IPS-18c (cell line): ENCODE results near the gene PPL.
A peak's percentile ranks its signal among the peaks of the same experiment; 100 is the strongest.

Experiments
- H3K4me3 ChIP-seq: 2 replicates; pipeline ENCODE4 v1.7.0; 2013; ENCODE audit warnings: low read depth, mild to moderate bottlenecking, low read length, moderate library complexity; ENCODE audit not compliant: insufficient read depth
- H3K9me3 ChIP-seq: one replicate; pipeline ENCODE4 v1.6.1; 2013; ENCODE audit warnings: mild to moderate bottlenecking, low read length, moderate library complexity; ENCODE audit not compliant: control insufficient read depth, insufficient read depth

The PPL gene

DNA sequence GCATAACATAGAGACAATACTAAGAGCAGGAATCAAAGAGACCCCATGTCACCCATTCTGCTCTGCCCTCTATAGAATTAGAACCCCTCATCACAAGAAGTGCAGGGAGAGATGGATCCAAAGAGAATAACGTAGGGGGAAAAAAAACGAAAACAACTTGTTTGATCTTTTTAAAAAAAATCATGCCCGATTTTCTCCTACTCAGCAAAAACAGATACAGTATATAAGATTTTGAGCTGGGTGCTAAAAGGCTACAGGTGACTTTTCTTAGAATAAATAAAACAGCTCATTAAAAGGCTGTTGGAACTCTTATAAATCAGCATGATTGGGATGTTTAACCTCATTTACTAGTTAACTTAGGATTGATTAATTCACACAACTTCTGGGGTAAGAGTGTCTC lies 72.2 kb downstream of the PPL start:
- H3K9me3 ChIP-seq = peaks cover 3% of the 10 kb centered on the region
- no peak overlapping the region for H3K4me3 ChIP-seq

DNA sequence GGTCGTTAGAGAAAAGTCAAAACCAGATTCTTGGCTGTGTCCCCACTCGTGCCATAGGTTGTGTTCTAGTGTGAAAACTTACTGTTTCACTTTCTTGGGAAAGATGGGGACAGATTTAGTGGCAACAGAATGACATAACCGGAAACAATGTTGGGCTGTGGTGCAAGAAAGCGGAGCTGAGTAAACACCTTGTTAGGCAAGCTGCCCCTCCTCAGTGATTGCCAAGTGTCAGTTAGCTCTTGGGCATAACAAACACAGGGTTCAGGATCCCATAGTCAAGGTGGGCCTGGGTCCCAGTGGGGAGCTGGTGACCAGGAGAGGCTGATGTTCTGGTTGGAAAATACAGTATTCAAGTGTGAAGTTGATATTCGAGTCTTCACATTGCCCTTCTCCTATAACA lies 74.3 kb downstream of the PPL start:
- no peak overlapping the region for H3K4me3 ChIP-seq
- H3K9me3 ChIP-seq = peaks cover 3% of the 10 kb centered on the region

DNA sequence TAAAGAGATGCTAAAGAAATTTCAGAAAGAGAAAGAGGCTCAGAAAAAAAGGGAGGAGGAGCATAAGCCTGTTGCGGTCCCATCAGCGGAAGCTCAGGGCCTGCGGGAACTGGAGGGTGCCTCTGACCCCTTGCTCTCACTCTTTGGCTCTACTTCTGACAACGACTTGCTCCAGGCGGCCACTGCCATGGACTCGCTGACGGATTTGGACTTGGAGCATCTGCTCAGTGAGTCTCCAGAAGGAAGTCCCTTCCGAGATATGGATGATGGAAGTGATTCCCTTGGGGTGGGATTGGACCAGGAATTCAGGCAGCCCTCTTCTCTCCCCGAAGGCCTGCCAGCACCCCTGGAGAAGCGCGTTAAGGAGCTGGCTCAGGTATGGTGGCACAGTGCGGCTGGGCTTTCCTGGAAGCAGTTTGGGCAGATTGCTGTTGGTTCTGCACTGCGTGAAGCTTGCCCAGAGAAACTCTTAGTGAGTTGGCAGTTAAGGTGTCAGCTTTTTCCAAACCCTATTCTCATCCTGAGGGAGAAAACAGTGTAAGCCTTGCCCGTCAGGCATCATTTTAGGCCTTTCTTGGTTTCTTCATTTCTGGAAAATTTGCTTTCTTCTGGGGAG lies 76.1 kb downstream of the PPL start:
- Histone ChIP-seq H3K9me3 (peaks cover 3% of the 10 kb centered on the region), H3K4me3 (no peak overlapping the region)

DNA sequence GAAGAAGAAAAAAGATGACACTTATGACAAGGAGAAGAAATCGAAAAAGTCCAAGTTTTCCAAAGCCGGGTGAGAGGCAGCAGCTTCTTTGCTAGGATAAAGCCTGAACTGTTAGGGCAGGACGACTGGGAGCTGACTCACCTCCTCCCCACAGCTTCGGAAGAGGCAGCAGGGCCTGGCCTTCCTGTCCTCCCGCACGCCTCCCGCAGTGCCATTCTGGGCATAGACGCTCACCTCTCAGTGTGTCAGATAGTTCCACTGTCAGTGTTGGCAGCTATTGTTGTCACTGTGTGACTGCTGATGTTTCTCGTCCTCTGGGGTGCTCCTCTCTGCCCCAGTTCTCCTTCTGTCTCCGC lies 77.1 kb downstream of the PPL start:
- no peak overlapping the region for H3K4me3 ChIP-seq
- peaks cover 3% of the 10 kb centered on the region for H3K9me3 ChIP-seq

DNA sequence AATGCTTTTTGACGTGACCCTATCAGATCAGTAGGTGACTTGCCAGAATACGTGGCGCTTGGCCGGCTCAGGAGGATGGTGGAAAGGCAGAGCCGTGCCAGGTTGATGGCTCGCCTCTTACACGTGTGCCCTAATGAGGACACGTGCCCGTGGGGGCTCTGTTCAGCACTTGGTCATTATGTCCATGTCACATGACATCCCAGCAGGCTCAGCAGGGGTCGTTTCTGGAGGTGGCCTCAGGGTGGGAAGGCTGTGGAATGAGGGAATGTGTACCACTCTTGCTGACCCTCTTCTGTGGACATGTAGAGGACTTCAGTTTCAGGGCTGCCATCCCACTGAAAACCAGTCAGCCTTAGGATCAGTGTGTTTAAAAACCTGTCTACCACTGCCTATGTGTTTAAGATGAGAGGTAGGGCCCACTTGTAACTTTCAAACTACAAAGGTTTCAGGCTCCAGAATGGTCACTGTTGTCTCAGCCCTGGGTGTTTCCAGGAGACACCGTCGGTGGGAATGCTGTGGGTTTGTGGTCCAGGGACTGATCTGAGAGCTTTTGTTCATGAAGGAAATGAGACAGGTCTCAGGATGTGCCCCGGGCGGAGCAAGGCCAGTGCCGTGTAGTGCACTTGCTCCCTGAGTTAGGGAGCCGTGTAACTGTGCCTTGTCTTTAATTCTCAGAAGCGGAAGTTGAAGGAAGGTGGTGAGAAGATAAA lies 77.6 kb downstream of the PPL start:
- Histone ChIP-seq H3K4me3 (no peak overlapping the region), H3K9me3 (peaks cover 3% of the 10 kb centered on the region)

DNA sequence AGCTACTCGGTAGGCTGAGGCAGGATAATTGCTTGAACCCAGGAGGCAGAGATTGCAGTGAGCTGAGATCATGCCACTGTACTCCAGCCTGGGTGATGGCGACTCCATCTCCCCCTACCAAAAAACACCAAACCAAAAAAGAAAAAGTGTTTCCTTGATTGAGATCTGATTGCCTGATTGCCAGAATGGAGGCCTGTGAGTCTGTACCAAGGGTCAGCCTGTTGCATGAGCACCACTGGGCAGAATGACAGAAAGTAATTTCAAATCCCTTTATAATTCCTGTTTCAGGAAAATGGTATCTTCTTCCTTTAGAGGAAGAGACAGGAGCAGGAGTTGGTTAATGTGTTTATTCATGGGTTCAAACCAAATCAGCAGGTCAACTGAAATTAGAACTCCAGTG lies 81.1 kb downstream of the PPL start:
- H3K4me3 ChIP-seq = no peak overlapping the region

DNA sequence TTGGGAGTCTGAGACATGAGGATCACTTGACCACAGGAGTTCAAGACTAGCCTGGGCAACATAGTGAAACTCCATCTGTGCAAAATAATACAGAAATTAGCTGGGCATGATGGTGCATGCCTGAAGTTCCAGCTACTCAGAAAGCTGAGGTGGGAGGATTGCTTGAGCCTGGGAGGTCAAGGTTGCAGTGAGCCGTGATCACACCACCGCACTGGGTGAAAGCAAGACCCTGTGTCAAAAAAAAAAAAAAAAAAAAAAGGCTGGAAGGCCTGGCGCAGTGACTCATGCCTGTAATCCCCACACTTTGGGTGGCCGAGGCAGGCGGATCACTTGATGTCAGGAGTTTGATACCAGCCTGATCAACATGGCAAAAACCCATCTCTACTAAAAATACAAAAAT lies 81.6 kb downstream of the PPL start:
- Histone ChIP-seq H3K4me3 (no peak overlapping the region), H3K9me3 (no peaks in the 10 kb centered on the region)

More for the DNA sequence above, 81.1 kb downstream of the PPL start:
- no peaks in the 10 kb centered on the region for H3K9me3 ChIP-seq

DNA sequence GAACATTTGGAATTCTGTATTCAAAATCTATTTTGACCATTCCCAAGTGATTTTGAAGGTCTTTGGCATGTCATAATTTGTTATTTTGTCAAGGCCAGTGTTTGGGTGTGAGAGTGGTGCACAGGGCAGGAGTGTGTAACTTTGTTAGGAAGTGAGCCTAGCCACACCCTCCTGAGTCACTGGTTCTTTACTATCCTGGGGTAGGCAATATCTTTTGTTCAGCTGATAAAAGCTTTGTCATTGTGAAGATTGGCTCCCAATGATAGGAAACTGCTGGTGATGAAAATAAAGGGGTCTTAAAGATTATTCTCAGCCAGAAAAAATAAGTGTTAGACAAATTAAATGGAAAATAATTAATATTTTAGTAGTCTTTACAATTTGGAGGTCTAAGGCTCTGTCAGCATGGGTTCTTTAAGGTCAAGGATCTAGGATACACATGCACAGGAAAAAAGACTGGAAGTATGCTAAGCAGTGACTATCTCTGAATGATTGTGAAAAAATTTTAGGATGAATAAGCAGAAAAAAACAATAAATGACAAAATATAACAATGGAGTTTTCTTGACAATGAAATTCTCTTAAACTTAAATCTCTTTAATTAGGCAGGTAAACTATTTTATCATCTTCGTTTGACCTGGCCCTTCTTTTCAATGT lies 84.6 kb downstream of the PPL start:
- H3K9me3 ChIP-seq = no peaks in the 10 kb centered on the region
- H3K4me3 ChIP-seq = no peak overlapping the region

DNA sequence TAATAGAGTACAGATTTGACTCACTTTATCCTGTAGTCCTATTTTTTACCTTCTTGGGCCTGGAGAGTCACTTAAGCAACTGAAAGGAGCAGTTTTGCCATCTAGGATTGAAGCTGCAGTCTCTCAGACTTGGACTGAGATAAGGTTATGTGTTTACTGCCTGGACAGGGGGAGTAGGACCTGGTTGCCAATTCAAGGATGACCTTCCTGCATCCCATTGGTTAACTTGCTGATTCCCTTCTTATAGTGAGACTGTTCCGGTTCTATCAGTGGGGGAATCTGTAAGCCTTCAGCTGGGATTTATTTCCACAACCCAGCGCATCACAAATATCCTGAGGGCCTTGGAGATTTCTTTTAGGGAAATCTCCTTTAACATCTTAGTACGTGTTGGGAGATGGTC lies 86.7 kb downstream of the PPL start:
- H3K9me3 ChIP-seq = no peaks in the 10 kb centered on the region
- H3K4me3 ChIP-seq = no peak overlapping the region

DNA sequence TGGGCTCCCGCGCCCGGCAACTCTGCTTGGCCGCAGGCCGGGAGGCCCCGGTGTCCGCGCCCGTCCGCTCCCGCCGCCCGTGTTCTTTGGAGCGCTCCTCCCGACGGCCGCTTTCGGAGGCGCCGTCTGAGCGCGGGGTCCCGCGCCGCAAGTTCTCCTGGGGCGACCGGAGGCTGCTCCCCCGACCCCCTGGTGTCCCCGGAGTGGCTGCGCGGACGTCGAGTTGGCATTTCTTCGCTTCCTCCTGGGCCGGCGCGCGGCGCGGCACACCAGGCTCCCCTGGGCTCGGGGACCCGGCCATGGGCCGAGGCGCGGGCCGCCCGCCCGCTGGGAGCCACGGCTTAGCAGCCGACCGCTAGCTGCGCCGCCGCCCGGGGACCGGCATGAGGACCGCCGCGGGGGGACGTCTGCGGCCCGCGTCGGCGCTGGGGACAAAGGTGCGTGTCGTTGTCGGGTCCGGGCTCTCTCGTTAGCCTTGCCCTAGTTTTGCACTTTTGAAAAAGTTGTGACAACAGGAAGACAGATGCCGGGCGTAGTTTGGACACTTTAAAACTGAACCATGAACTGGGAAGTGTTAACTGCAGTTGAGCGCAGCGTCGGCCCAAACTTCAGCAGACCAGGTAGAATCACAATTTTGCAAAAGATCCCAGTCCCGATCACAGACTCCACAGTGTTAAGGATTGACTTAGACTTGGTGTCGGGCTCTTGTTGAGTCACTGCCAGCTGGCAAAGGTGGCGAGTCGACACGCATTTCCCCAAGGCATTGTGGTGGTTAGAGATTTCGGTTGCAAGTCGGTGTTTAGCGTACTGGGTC lies 89.0 kb downstream of the PPL start:
- Histone ChIP-seq H3K4me3 (peak overlapping the region; percentile 95), H3K9me3 (no peaks in the 10 kb centered on the region)

DNA sequence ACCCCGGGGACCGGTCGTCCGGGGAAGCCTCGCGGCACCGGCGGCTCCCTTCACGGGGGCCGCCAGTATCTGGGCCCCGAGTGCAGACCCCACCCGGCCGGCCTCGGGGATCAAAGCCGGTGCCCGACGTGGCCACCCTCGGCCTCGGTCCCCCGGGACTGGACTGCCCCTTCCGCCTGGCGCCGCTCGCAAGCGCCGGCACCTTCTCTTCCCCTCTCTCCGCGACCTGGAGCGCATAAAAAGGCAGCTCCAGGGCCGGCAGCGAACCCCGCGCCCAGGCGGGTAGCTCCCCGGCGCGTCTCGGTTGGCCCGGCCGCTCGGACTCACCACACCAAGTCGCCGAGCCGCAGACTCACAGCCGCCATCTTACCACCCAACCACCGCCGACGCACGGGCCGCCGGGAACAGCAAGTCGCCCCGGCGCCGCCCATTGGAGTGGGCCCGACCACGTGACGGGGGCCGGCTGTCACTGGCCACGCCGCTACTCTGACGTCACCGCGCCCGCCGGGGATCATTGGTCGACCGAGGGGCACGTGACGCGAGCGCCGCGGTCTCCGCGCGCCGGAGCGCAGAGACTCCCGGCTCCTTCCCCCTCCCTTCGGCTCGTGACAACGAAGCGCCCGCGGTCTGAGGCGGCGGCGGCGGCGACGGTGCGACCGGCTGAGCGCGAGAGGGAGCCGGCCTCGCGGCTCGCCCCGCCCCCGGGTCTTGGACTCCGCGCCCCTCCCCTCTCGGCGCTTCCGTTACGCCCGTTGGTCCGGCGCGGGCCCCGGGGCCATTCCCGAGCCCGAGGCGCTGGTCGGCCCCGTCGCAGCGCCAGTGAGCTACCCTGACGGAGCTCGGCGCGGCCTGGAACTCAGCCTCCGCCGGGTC lies 89.8 kb downstream of the PPL start, which contains the start of the genes GLYR1 and UBN1:
GLYR1 (minus strand) TSS at position 388 of the 873 bp plus-strand sequence; CDS start at position 365, 23 bp downstream.
UBN1 (plus strand) TSS at position 581 of the 873 bp plus-strand sequence. CDS start 5,437 bp downstream, outside the sequence.
- peak within 1 kb of the TSS; percentile 95 for H3K4me3 ChIP-seq
- H3K9me3 ChIP-seq = no peaks in the 10 kb centered on the region

DNA sequence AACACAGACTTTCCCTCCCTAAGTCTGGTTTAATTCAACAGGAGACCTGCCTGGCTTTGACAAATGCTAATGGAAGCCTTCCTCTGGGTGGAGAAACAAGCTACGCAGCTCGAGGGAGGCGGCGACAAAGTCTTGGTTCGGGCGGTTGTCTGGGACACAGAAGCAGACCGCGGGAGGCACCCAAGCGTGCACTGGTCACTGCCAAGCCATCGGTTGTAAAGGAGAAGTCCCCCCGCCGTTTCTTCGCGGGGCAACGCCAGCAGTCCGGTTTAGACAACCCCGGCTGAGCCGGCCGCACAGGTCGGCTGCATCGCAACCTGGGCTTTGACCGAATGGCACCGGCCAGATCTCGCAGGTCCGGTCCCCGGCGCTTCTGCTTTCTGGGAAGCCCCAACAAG lies 90.4 kb downstream of the PPL start:
- Histone ChIP-seq H3K9me3 (no peaks in the 10 kb centered on the region), H3K4me3 (peak overlapping the region; percentile 95)

DNA sequence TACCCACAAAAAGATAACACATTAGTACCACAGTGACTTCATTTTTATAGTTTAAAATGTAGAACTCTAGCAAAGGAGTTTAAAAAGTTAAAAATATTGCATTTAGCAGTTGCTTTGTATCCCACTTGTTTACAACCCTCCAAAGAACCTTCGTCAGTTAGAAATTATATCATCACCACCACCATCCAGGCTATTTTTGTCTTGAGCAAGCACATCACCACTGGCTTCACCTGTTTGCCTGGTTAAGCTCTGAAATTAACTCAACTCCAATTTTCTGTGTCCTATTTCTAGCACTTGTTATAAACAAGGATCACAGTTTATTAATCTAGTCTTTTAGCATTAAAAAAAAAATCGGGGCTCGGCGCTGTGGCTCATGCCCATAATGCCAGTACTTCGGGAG lies 96.0 kb downstream of the PPL start:
- Histone ChIP-seq H3K4me3 (no peak overlapping the region), H3K9me3 (no peaks in the 10 kb centered on the region)

DNA sequence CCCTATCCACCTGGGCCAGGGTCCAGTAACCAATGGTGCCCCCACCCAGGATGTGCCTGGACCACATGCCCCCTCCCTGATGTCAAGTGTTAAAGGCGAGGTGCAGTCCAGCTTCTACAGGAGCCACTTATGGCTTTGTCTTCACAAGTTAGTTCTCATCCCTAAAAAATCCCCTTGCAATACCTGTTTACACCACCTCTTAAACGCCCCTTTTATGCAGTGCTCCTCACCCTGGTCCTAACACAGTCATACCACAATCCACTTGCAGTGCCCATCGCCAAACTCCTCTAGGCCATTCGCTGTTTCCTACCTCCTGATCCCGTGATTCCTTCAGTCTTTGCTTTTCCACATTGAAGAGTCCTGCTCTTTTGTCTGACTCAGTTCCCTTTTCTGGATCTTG lies 97.0 kb downstream of the PPL start:
- Histone ChIP-seq H3K9me3 (no peaks in the 10 kb centered on the region), H3K4me3 (no peak overlapping the region)

DNA sequence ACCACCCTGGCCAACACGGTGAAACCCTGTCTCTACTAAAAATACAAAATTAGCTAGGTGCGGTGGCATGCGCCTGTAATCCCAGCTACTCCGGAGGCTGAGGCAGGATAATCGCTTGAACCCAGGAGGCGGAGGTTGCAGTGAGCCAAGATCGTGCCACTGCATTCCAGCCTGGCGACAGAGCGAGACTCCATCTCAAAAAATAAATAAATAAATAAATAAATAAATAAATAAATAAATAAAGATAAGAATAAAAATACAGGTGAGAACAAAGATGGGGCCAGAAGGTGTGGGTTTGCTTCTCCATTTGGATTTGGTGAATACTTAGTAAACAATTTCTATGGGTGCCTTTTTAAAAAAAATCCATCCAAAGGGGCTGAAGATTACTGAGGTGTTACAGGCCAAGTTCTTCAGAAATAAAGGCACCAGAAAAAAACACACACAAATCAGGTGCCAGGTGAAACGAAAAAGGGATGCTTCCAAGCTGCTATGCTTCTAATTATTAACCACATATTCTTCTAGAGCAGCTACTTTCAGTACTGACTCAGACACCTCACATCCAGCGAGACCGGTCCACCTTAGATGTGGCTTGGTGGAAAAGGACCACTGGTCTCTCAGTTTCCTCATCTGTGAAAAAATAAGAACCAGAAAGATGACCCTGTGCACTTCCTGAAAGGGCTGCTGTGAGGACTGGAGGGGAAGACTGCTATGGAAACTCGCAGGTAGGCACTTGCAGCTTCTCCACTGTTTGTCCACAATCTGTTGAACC lies 99.0 kb downstream of the PPL start:
- no peaks in the 10 kb centered on the region for H3K9me3 ChIP-seq
- no peak overlapping the region for H3K4me3 ChIP-seq

DNA sequence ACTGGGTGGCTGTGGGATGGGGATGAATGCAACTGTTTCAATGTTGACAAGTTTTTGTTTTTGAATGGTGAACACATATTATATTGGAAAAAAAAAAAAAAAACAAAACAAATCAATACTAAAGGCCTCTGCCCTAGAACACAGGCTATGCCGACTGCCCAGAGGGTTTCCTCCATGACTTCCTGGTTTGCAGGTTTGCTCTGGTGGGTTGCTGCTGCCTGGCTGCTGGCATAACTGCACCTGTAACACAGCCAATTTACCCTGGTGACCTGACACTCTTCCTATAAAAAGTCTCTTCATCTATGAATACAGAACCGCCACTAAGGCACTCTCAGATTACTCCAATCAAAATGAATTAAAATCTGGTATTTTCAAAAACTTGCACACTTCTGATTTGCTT lies 100.2 kb downstream of the PPL start:
- Histone ChIP-seq H3K9me3 (no peaks in the 10 kb centered on the region), H3K4me3 (no peak overlapping the region)
